ENCODE measurements around the gene C5orf63.
A peak's percentile ranks its signal among the peaks of the same experiment; 100 is the strongest.
"Not testable (repeated sequence)": the region's sequence is repeated elsewhere in the genome, so short reads cannot be mapped to it uniquely, and the experiment has no call there.

Gene C5orf63

GRCh38 chr5:127072861-127073846 lies at the start of gene C5orf63:
Gene C5orf63, minus strand, starts transcription at chr5:127073502. Its CDS starts 14,507 bp downstream, at chr5:127058995.
- DNase-seq (ENCODE audit: low read depth), result peak; percentile 51

- no peak for DNase-seq (ENCODE audit: low read depth)
Observed at GRCh38 chr5:127112347-127112864, 39.1 kb upstream of the C5orf63 start.

- no peak for DNase-seq (ENCODE audit: low read depth)
Observed at GRCh38 chr5:127111112-127111511, 37.8 kb upstream of the C5orf63 start.

- DNase-seq (ENCODE audit: low read depth), result not testable (repeated sequence)
Observed at GRCh38 chr5:127108624-127109260, 35.4 kb upstream of the C5orf63 start.

- no peak for DNase-seq (ENCODE audit: low read depth)
Observed at GRCh38 chr5:127101935-127102334, 28.6 kb upstream of the C5orf63 start.

GRCh38 chr5:127101533-127101932 lies 28.2 kb upstream of the C5orf63 start:
- no peak for DNase-seq (ENCODE audit: low read depth)

GRCh38 chr5:127098241-127098640 lies 24.9 kb upstream of the C5orf63 start:
- no peak for DNase-seq (ENCODE audit: low read depth)

- no peak for DNase-seq (ENCODE audit: low read depth)
Observed at GRCh38 chr5:127097278-127097677, 24.0 kb upstream of the C5orf63 start.

GRCh38 chr5:127096328-127096993 lies 23.2 kb upstream of the C5orf63 start:
- no peak for DNase-seq (ENCODE audit: low read depth)

GRCh38 chr5:127094161-127094814 lies 21.0 kb upstream of the C5orf63 start:
- no peak for DNase-seq (ENCODE audit: low read depth)

- DNase-seq (ENCODE audit: low read depth), result no peak
Observed at GRCh38 chr5:127092690-127093089, 19.4 kb upstream of the C5orf63 start.

GRCh38 chr5:127089191-127089590 lies 15.9 kb upstream of the C5orf63 start:
- no peak for DNase-seq (ENCODE audit: low read depth)

GRCh38 chr5:127088251-127088650 lies 14.9 kb upstream of the C5orf63 start:
- no peak for DNase-seq (ENCODE audit: low read depth)

- DNase-seq (ENCODE audit: low read depth), result no peak
Observed at GRCh38 chr5:127086589-127086988, 13.3 kb upstream of the C5orf63 start.

- no peak for DNase-seq (ENCODE audit: low read depth)
Observed at GRCh38 chr5:127085796-127086195, 12.5 kb upstream of the C5orf63 start.

- DNase-seq (ENCODE audit: low read depth), result no peak
Observed at GRCh38 chr5:127085371-127085770, 12.1 kb upstream of the C5orf63 start.

GRCh38 chr5:127084656-127085055 lies 11.4 kb upstream of the C5orf63 start:
- no peak for DNase-seq (ENCODE audit: low read depth)

GRCh38 chr5:127083711-127084110 lies 10.4 kb upstream of the C5orf63 start:
- no peak for DNase-seq (ENCODE audit: low read depth)

- DNase-seq (ENCODE audit: low read depth), result no peak
Observed at GRCh38 chr5:127079994-127080491, 6.7 kb upstream of the C5orf63 start.

- DNase-seq (ENCODE audit: low read depth), result no peak
Observed at GRCh38 chr5:127077366-127077765, 4.1 kb upstream of the C5orf63 start.

- no peak for DNase-seq (ENCODE audit: low read depth)
Observed at GRCh38 chr5:127076315-127077129, 3.2 kb upstream of the C5orf63 start.
